GM23338 (cell line): ENCODE results near the gene BMPR2. TPM values are rescaled to one million over a fixed set of nuclear protein-coding genes. Genes with fewer than 3 reads are reported as not detected.

Experiments
- ATAC-seq: fragments of 200-7000 bp; cut with Tn5 transposase; 3 replicates; pipeline ENCODE4 v1.9.1; 2020
- DNase-seq: peaks from one replicate; pipeline ENCODE4 v3.0.0-alpha.2; 2015; ENCODE audit warnings: low spot score
- H2AFZ ChIP-seq: fragments of 200-600 bp; sonication (generic); 2 replicates; pipeline ENCODE4 v1.8.0; 2016; ENCODE audit warnings: antibody characterized with exemption, mild to moderate bottlenecking, moderate library complexity
- H3F3A ChIP-seq: fragments of 200-600 bp; sonication (generic); replicated peaks from 2 replicates; pipeline ENCODE4 v1.8.0; 2017; ENCODE audit warnings: antibody characterized with exemption, mixed run types, low read depth
- H3K27ac ChIP-seq: fragments of 200-600 bp; sonication (generic); 2 replicates; pipeline ENCODE4 v1.6.1; 2016; ENCODE audit warnings: low read depth
- H3K27me3 ChIP-seq: fragments of 200-600 bp; sonication (generic); 2 replicates; pipeline ENCODE4 v1.8.0; 2016; ENCODE audit warnings: mild to moderate bottlenecking, mixed run types, moderate library complexity; ENCODE audit not compliant: insufficient read depth
- H3K36me3 ChIP-seq: fragments of 200-600 bp; sonication (generic); 2 replicates; pipeline ENCODE4 v1.8.0; 2016; ENCODE audit warnings: mild to moderate bottlenecking; ENCODE audit not compliant: insufficient read depth
- H3K4me1 ChIP-seq: fragments of 200-600 bp; sonication (generic); 2 replicates; pipeline ENCODE4 v1.8.0; 2016; ENCODE audit warnings: mild to moderate bottlenecking, moderate library complexity; ENCODE audit not compliant: insufficient read depth
- H3K4me2 ChIP-seq: fragments of 200-600 bp; sonication (generic); 2 replicates; pipeline ENCODE4 v1.7.1; 2017; ENCODE audit warnings: mixed run types
- H3K4me3 ChIP-seq: fragments of 200-600 bp; sonication (generic); 2 replicates; pipeline ENCODE4 v1.6.1; 2016; ENCODE audit warnings: mixed run types
- H3K79me2 ChIP-seq: fragments of 200-600 bp; sonication (generic); replicated peaks from 2 replicates; pipeline ENCODE4 v1.8.0; 2017; ENCODE audit warnings: mild to moderate bottlenecking; ENCODE audit not compliant: insufficient read depth
- H3K9me2 ChIP-seq: fragments of 200-600 bp; sonication (generic); 2 replicates; pipeline ENCODE4 v1.8.0; 2017; ENCODE audit not compliant: insufficient read depth
- H4K20me1 ChIP-seq: fragments of 200-600 bp; sonication (generic); replicated peaks from 2 replicates; pipeline ENCODE4 v1.8.0; 2017; ENCODE audit warnings: mild to moderate bottlenecking; ENCODE audit not compliant: insufficient read depth
- H3K27ac Mint-ChIP-seq: 2 replicates; pipeline ENCODE4 v1.8.0; 2020; ENCODE audit warnings: inconsistent platforms, mild to moderate bottlenecking, moderate library complexity, mixed read lengths
- H3K27me3 Mint-ChIP-seq: 3 replicates; pipeline ENCODE4 v1.8.0; 2022; ENCODE audit warnings: low read depth, mild to moderate bottlenecking, moderate library complexity, mixed read lengths, inconsistent platforms; ENCODE audit not compliant: insufficient read depth, poor library complexity
- H3K36me3 Mint-ChIP-seq: 3 replicates; pipeline ENCODE4 v1.8.0; 2021; ENCODE audit warnings: low read depth, mild to moderate bottlenecking, inconsistent platforms, moderate library complexity, mixed read lengths
- H3K4me1 Mint-ChIP-seq: 3 replicates; pipeline ENCODE4 v1.8.0; 2020; ENCODE audit warnings: mild to moderate bottlenecking, inconsistent platforms, mixed read lengths
- H3K4me3 Mint-ChIP-seq: 3 replicates; pipeline ENCODE4 v1.8.0; 2021; ENCODE audit warnings: moderate library complexity, mild to moderate bottlenecking, inconsistent platforms, mixed read lengths
- H3K9me3 Mint-ChIP-seq: 3 replicates; pipeline ENCODE4 v1.8.0; 2020; ENCODE audit warnings: moderate library complexity, mild to moderate bottlenecking, inconsistent platforms, mixed read lengths
- EZH2 ChIP-seq: fragments of 200-600 bp; sonication (generic); IDR thresholded peaks from one replicate; pipeline ENCODE4 v1.8.0; 2017; ENCODE audit warnings: antibody characterized with exemption, mild to moderate bottlenecking, low read depth; ENCODE audit not compliant: unreplicated experiment
- EZH2phosphoT487 ChIP-seq: fragments of 200-600 bp; sonication (generic); IDR thresholded peaks from one replicate; pipeline ENCODE4 v1.8.1; 2018; ENCODE audit warnings: antibody characterized with exemption; ENCODE audit not compliant: unreplicated experiment
- JUNB ChIP-seq: IDR thresholded peaks from one replicate; pipeline ENCODE4 v1.6.1; 2016; ENCODE audit warnings: antibody characterized with exemption; ENCODE audit not compliant: unreplicated experiment
- NANOG ChIP-seq: IDR thresholded peaks from 2 replicates; pipeline ENCODE4 v1.6.1; 2016; ENCODE audit warnings: antibody characterized with exemption, borderline replicate concordance
- POLR2AphosphoS5 ChIP-seq: IDR thresholded peaks from 2 replicates; pipeline ENCODE4 v1.6.1; 2016; ENCODE audit warnings: antibody characterized with exemption, low read depth
- STAT1 ChIP-seq: IDR thresholded peaks from one replicate; pipeline ENCODE4 v1.6.1; 2016; ENCODE audit warnings: antibody characterized with exemption; ENCODE audit not compliant: unreplicated experiment
- ZNF114 ChIP-seq: fragments of 250-450 bp; sonication (Bioruptor Pico); IDR thresholded peaks from 2 replicates; pipeline ENCODE4 v1.5.0; 2020; ENCODE audit warnings: mild to moderate bottlenecking, moderate library complexity
- ZNF331 ChIP-seq: fragments of 250-450 bp; sonication (Bioruptor Pico); IDR thresholded peaks from 2 replicates; pipeline ENCODE4 v1.5.0; 2020; ENCODE audit warnings: low read depth, mild to moderate bottlenecking, moderate library complexity
- polyA plus RNA-seq: library from polyadenylated mRNA; unstranded; fragments of >200 nt; fragmentation: Nextera tagmentation; extraction: Ambion mirVana; gene quantifications from 2 replicates; pipeline ENCODE4 v1.2.1, GENCODE V29; 2016
- total RNA-seq: library from RNA; depleted of rRNA; stranded (reverse); fragments of >200 nt; shearing (Covaris generic); gene quantifications from 2 replicates; pipeline ENCODE4 v1.2.3, GENCODE V29; 2014
- TF ChIP-seq, protein P1 (sequence below): IDR thresholded peaks from 2 replicates; pipeline ENCODE4 v1.6.1; 2016; ENCODE audit warnings: antibody characterized with exemption
- TF ChIP-seq, protein P2 (sequence below): fragments of 250-450 bp; sonication (Bioruptor Pico); IDR thresholded peaks from 2 replicates; pipeline ENCODE4 v1.5.0; 2020; ENCODE audit warnings: mild to moderate bottlenecking, moderate library complexity
- TF ChIP-seq, protein P3 (sequence below), 2 experiments: fragments of 200-600 bp in 1 of 2; sonication (generic) in 1 of 2; conservative IDR thresholded peaks; 2 replicates each; pipeline versions ENCODE4 v1.5.1 to v1.6.1; 2016 to 2017; ENCODE audit warnings: antibody characterized with exemption in 2 of 2, low read depth in 2 of 2, mild to moderate bottlenecking in 2 of 2, moderate library complexity in 1 of 2
- TF ChIP-seq, protein P4 (sequence below): IDR thresholded peaks from one replicate; pipeline ENCODE4 v1.6.1; 2018; ENCODE audit warnings: antibody characterized with exemption; ENCODE audit not compliant: unreplicated experiment

Gene BMPR2
- total and polyA plus RNA-seq, 2 experiments from 2014 or later: 6.7 to 21.6 TPM

DNA sequence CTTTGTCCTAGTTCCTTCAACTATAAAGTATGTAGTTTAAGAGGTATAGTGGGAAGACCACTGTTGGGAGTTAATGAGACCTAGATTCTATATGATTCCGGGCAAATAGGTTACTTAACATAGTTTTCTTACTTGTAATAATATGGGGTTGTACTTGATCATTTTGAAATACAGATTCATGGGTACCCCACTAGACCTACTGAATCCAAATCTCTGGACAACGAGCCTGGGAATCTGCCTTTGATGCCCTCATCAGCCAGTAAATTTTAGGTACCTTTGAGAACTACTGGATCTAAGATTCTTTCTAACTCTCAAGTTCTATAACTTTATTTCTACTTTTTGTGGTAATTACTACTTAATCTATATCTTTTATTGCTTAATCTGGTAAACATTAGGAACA is 6.6 kb downstream of the BMPR2 start:
- DNase-seq (no peak), ATAC-seq (no peak)
- H3K27ac Mint-ChIP-seq: no peak overlapping the region
- H3K36me3 ChIP-seq: no peaks in the 10 kb centered on the region
- no peak overlapping the region for H2AFZ ChIP-seq
- no peak overlapping the region for H3K4me3 ChIP-seq
- H3K27ac ChIP-seq: no peak overlapping the region
- peaks cover 3% of the 10 kb centered on the region for H3K27me3 Mint-ChIP-seq
- H3K27me3 ChIP-seq: no peaks in the 10 kb centered on the region
- peaks cover 4% of the 10 kb centered on the region; the same call in 2 of the 3 replicates for H3K36me3 Mint-ChIP-seq
- H3K4me1 ChIP-seq: peaks cover 21% of the 10 kb centered on the region; the same call in 1 of the 2 replicates
- H3K9me2 ChIP-seq: no peaks in the 10 kb centered on the region
- H3F3A ChIP-seq: no peaks in the 10 kb centered on the region
- no peak for TF ChIP-seq JUNB
- TF ChIP-seq, protein P1, sequence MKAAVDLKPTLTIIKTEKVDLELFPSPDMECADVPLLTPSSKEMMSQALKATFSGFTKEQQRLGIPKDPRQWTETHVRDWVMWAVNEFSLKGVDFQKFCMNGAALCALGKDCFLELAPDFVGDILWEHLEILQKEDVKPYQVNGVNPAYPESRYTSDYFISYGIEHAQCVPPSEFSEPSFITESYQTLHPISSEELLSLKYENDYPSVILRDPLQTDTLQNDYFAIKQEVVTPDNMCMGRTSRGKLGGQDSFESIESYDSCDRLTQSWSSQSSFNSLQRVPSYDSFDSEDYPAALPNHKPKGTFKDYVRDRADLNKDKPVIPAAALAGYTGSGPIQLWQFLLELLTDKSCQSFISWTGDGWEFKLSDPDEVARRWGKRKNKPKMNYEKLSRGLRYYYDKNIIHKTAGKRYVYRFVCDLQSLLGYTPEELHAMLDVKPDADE: no peak
- TF ChIP-seq POLR2AphosphoS5: no peak
- TF ChIP-seq EZH2: no peak
- no peak for TF ChIP-seq ZNF114
- TF ChIP-seq, protein P2, sequence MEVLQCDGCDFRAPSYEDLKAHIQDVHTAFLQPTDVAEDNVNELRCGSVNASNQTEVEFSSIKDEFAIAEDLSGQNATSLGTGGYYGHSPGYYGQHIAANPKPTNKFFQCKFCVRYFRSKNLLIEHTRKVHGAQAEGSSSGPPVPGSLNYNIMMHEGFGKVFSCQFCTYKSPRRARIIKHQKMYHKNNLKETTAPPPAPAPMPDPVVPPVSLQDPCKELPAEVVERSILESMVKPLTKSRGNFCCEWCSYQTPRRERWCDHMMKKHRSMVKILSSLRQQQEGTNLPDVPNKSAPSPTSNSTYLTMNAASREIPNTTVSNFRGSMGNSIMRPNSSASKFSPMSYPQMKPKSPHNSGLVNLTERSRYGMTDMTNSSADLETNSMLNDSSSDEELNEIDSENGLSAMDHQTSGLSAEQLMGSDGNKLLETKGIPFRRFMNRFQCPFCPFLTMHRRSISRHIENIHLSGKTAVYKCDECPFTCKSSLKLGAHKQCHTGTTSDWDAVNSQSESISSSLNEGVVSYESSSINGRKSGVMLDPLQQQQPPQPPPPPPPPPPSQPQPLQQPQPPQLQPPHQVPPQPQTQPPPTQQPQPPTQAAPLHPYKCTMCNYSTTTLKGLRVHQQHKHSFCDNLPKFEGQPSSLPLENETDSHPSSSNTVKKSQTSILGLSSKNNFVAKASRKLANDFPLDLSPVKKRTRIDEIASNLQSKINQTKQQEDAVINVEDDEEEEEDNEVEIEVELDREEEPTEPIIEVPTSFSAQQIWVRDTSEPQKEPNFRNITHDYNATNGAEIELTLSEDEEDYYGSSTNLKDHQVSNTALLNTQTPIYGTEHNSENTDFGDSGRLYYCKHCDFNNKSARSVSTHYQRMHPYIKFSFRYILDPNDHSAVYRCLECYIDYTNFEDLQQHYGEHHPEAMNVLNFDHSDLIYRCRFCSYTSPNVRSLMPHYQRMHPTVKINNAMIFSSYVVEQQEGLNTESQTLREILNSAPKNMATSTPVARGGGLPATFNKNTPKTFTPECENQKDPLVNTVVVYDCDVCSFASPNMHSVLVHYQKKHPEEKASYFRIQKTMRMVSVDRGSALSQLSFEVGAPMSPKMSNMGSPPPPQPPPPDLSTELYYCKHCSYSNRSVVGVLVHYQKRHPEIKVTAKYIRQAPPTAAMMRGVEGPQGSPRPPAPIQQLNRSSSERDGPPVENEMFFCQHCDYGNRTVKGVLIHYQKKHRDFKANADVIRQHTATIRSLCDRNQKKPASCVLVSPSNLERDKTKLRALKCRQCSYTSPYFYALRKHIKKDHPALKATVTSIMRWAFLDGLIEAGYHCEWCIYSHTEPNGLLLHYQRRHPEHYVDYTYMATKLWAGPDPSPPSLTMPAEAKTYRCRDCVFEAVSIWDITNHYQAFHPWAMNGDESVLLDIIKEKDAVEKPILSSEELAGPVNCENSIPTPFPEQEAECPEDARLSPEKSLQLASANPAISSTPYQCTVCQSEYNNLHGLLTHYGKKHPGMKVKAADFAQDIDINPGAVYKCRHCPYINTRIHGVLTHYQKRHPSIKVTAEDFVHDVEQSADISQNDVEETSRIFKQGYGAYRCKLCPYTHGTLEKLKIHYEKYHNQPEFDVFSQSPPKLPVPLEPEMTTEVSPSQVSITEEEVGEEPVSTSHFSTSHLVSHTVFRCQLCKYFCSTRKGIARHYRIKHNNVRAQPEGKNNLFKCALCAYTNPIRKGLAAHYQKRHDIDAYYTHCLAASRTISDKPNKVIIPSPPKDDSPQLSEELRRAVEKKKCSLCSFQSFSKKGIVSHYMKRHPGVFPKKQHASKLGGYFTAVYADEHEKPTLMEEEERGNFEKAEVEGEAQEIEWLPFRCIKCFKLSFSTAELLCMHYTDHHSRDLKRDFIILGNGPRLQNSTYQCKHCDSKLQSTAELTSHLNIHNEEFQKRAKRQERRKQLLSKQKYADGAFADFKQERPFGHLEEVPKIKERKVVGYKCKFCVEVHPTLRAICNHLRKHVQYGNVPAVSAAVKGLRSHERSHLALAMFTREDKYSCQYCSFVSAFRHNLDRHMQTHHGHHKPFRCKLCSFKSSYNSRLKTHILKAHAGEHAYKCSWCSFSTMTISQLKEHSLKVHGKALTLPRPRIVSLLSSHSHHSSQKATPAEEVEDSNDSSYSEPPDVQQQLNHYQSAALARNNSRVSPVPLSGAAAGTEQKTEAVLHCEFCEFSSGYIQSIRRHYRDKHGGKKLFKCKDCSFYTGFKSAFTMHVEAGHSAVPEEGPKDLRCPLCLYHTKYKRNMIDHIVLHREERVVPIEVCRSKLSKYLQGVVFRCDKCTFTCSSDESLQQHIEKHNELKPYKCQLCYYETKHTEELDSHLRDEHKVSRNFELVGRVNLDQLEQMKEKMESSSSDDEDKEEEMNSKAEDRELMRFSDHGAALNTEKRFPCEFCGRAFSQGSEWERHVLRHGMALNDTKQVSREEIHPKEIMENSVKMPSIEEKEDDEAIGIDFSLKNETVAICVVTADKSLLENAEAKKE: no peak
- no peak for TF ChIP-seq NANOG
- TF ChIP-seq, protein P3, sequence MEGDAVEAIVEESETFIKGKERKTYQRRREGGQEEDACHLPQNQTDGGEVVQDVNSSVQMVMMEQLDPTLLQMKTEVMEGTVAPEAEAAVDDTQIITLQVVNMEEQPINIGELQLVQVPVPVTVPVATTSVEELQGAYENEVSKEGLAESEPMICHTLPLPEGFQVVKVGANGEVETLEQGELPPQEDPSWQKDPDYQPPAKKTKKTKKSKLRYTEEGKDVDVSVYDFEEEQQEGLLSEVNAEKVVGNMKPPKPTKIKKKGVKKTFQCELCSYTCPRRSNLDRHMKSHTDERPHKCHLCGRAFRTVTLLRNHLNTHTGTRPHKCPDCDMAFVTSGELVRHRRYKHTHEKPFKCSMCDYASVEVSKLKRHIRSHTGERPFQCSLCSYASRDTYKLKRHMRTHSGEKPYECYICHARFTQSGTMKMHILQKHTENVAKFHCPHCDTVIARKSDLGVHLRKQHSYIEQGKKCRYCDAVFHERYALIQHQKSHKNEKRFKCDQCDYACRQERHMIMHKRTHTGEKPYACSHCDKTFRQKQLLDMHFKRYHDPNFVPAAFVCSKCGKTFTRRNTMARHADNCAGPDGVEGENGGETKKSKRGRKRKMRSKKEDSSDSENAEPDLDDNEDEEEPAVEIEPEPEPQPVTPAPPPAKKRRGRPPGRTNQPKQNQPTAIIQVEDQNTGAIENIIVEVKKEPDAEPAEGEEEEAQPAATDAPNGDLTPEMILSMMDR (conservative IDR thresholded peaks at IDR 0.05; ENCODE audit: low read depth in 2 of 2): no peak
- TF ChIP-seq EZH2phosphoT487: no peak
- TF ChIP-seq, protein P4, sequence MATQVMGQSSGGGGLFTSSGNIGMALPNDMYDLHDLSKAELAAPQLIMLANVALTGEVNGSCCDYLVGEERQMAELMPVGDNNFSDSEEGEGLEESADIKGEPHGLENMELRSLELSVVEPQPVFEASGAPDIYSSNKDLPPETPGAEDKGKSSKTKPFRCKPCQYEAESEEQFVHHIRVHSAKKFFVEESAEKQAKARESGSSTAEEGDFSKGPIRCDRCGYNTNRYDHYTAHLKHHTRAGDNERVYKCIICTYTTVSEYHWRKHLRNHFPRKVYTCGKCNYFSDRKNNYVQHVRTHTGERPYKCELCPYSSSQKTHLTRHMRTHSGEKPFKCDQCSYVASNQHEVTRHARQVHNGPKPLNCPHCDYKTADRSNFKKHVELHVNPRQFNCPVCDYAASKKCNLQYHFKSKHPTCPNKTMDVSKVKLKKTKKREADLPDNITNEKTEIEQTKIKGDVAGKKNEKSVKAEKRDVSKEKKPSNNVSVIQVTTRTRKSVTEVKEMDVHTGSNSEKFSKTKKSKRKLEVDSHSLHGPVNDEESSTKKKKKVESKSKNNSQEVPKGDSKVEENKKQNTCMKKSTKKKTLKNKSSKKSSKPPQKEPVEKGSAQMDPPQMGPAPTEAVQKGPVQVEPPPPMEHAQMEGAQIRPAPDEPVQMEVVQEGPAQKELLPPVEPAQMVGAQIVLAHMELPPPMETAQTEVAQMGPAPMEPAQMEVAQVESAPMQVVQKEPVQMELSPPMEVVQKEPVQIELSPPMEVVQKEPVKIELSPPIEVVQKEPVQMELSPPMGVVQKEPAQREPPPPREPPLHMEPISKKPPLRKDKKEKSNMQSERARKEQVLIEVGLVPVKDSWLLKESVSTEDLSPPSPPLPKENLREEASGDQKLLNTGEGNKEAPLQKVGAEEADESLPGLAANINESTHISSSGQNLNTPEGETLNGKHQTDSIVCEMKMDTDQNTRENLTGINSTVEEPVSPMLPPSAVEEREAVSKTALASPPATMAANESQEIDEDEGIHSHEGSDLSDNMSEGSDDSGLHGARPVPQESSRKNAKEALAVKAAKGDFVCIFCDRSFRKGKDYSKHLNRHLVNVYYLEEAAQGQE: no peak
- TF ChIP-seq ZNF331 (CRISPR knock-in tag): no peak
- TF ChIP-seq STAT1: no peak
- H3K9me3 Mint-ChIP-seq: no peaks in the 10 kb centered on the region
- H3K79me2 ChIP-seq: peaks cover 100% of the 10 kb centered on the region
- H3K4me1 Mint-ChIP-seq: peaks cover 15% of the 10 kb centered on the region; the same call in 2 of the 3 replicates
- H4K20me1 ChIP-seq: peaks cover 35% of the 10 kb centered on the region
- H3K4me3 Mint-ChIP-seq: no peak overlapping the region
- H3K4me2 ChIP-seq: no peak overlapping the region
